Measurements from ENCODE around the gene CRYM.
"Not testable (repeated sequence)": the region's sequence is repeated elsewhere in the genome, so short reads cannot be mapped to it uniquely, and the experiment has no call there.

Gene CRYM

GRCh38 chr16:21277927-21278706 is at the start of gene CRYM:
TSS of gene CRYM (minus strand) at chr16:21278290. CDS start at chr16:21278251, 39 bp downstream.
- FAIRE-seq: no peak
- DNase-seq (ENCODE audit: low spot score): no peak

GRCh38 chr16:21327046-21327445 is 49.0 kb upstream of the CRYM start:
- no peak for DNase-seq (ENCODE audit: low spot score)
- no peak for FAIRE-seq

GRCh38 chr16:21326459-21326858 is 48.4 kb upstream of the CRYM start:
- FAIRE-seq (no peak), DNase-seq (ENCODE audit: low spot score) (no peak)

- FAIRE-seq (no peak), DNase-seq (ENCODE audit: low spot score) (no peak)
Observed at GRCh38 chr16:21324267-21324666, 46.2 kb upstream of the CRYM start.

GRCh38 chr16:21322251-21322650 is 44.2 kb upstream of the CRYM start:
- DNase-seq (ENCODE audit: low spot score); FAIRE-seq: not testable (repeated sequence)

GRCh38 chr16:21321736-21322135 is 43.6 kb upstream of the CRYM start:
- FAIRE-seq: no peak
- no peak for DNase-seq (ENCODE audit: low spot score)

- no peak for FAIRE-seq
- no peak for DNase-seq (ENCODE audit: low spot score)
Observed at GRCh38 chr16:21314339-21314738, 36.2 kb upstream of the CRYM start.

- not testable (repeated sequence) for DNase-seq (ENCODE audit: low spot score); FAIRE-seq
Observed at GRCh38 chr16:21312863-21313372, 34.8 kb upstream of the CRYM start.

- DNase-seq (ENCODE audit: low spot score); FAIRE-seq: not testable (repeated sequence)
Observed at GRCh38 chr16:21312046-21312445, 34.0 kb upstream of the CRYM start.

- FAIRE-seq; DNase-seq (ENCODE audit: low spot score): not testable (repeated sequence)
Observed at GRCh38 chr16:21306712-21307111, 28.6 kb upstream of the CRYM start.

- DNase-seq (ENCODE audit: low spot score) (peak; percentile 82), FAIRE-seq (peak; percentile 83)
Observed at GRCh38 chr16:21302898-21303528, 24.9 kb upstream of the CRYM start.

- FAIRE-seq (no peak), DNase-seq (ENCODE audit: low spot score) (no peak)
Observed at GRCh38 chr16:21302454-21302853, 24.4 kb upstream of the CRYM start.

- DNase-seq (ENCODE audit: low spot score): no peak
Observed at GRCh38 chr16:21301895-21302291, 23.8 kb upstream of the CRYM start.

GRCh38 chr16:21301168-21301894 is 23.2 kb upstream of the CRYM start:
- peak; percentile 63 for DNase-seq (ENCODE audit: low spot score)
- FAIRE-seq: no peak

More at GRCh38 chr16:21301895-21302291, 23.8 kb upstream of the CRYM start:
- FAIRE-seq: no peak

GRCh38 chr16:21300309-21301167 is 22.4 kb upstream of the CRYM start:
- DNase-seq (ENCODE audit: low spot score): peak; percentile 99
- FAIRE-seq: peak; percentile 98

- DNase-seq (ENCODE audit: low spot score); FAIRE-seq: not testable (repeated sequence)
Observed at GRCh38 chr16:21289789-21290188, 11.7 kb upstream of the CRYM start.

GRCh38 chr16:21285314-21285713 is 7.2 kb upstream of the CRYM start:
- no peak for FAIRE-seq

GRCh38 chr16:21284414-21284813 is 6.3 kb upstream of the CRYM start:
- no peak for FAIRE-seq
- DNase-seq (ENCODE audit: low spot score): no peak

More at GRCh38 chr16:21285314-21285713, 7.2 kb upstream of the CRYM start:
- DNase-seq (ENCODE audit: low spot score): no peak

GRCh38 chr16:21283521-21284289 is 5.6 kb upstream of the CRYM start:
- FAIRE-seq: no peak
- no peak for DNase-seq (ENCODE audit: low spot score)

All from RCC 7860 (cell line).